AG10803 (cell line): ENCODE measurements around the gene SSX4.
"Not testable (repeated sequence)": the region's sequence is repeated elsewhere in the genome, so short reads cannot be mapped to it uniquely, and the experiment has no call there.

ENCODE experiments used
- DNase-seq: peaks from one replicate; pipeline ENCODE4 v3.0.0; 2010; ENCODE audit warnings: low read depth
- H3K4me3 ChIP-seq: 2 replicates; pipeline ENCODE4 v1.5.1; 2011; ENCODE audit warnings: mild to moderate bottlenecking, low read length, control low read depth
- TF ChIP-seq, protein P1 (sequence below): conservative IDR thresholded peaks from 2 replicates; pipeline ENCODE4 v1.5.1; 2011; ENCODE audit warnings: mild to moderate bottlenecking, low read length, control low read depth, inconsistent platforms

SSX4 gene, protein sequence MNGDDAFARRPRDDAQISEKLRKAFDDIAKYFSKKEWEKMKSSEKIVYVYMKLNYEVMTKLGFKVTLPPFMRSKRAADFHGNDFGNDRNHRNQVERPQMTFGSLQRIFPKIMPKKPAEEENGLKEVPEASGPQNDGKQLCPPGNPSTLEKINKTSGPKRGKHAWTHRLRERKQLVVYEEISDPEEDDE

DNA sequence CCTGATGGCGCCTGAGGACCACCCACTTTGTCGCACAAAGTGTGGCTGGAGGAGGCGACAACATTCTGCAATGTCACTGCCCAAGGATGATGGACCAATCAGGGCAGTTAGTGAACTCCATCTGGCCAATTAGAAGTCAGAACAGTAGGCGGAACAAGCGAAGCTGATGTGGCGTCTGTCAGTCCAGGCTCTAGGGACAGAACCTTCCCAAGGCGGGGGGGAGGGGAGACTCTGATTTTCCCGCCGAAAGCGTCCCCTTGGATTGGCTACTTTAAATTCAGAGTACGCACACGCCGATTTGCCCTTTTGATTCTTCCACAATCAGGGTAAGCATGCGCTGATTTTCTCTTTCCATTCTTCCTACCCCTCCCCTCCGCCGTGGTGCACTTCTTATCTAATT is at the start of gene SSX4:
SSX4 (plus strand) TSS at position 301 of the 400 bp plus-strand sequence. CDS start 515 bp downstream, outside the sequence.
- not testable (repeated sequence) for DNase-seq, H3K4me3 ChIP-seq

DNA sequence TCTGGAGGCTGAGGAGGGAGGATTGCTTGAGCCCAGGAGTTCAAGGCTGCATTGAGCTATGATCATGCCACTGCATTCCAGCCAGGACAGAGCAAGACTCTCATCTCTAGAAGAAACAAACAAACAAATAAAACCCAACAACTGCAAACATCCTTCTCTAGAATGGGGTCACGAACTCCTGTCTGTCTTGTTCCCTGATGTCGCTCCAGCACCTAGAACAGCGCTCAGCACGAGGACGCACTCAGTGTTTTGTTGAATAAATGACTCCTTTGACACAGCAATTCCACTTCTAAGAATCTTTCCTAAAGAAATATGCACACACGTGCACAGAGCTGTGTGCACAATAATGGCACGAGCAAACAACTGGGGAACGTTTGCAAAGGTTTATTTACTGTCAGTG is 37.3 kb upstream of the SSX4 start:
- not testable (repeated sequence) for H3K4me3 ChIP-seq, DNase-seq

DNA sequence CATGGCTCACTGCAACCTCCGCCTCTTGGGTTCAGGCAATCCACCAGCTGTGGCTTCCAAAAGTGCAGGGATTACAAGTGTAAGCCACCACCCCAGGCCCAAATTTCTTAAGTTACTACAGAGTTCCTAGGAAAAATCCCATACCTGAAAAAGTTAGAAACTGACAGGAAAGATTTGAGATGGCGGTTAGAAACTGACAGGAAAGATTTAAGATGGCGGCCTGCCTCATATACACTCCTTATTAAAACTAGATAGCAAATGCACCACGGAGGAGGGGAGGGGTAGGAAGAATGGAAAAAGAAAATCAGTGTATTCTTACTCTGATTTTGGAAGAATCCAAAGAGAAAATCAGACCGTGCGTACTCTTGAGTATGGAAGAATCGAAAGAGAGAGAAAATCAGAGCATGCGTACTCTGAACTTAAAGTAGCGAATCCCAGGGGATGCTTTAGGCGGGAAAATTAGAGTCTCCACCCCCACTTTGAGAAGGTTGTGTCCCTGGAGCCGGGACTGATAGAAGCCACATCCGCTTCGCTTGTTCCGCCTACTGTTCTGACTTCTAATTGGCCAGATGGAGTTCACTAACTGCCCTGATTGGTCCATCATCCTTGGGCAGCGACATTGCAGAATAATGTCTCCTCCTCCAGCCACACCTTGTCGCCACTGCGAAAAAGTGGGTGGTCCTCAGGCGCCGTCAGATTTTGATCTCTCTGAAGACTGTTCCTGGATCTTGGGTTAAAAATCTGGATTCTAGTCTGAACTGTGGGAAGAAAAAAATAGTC is 26.8 kb upstream of the SSX4 start, which contains the start of gene SSX3:
SSX3 (minus strand) TSS at position 389 of the 780 bp plus-strand sequence. CDS start 1,454 bp downstream, outside the sequence.
- not testable (repeated sequence) for DNase-seq, H3K4me3 ChIP-seq

DNA sequence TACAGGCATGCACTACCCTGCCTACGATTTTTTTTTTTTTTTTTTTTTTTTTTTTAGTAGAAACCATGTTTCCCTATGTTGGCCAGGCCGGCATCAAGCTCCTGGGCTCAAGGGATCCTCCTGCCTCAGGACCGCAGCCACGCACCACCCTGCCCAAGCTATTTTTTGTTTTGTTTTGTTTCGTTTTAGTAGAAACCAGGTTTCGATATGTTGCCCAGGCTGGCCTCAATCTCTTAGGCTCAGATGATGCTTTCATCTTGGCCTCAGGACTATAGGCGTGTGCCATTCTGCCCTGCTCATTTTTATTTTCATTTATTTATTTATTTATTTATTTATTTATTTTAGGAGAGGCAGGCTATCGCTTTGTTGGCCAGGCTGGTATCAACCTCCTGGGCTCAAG is 25.7 kb upstream of the SSX4 start:
- TF ChIP-seq, protein P1, sequence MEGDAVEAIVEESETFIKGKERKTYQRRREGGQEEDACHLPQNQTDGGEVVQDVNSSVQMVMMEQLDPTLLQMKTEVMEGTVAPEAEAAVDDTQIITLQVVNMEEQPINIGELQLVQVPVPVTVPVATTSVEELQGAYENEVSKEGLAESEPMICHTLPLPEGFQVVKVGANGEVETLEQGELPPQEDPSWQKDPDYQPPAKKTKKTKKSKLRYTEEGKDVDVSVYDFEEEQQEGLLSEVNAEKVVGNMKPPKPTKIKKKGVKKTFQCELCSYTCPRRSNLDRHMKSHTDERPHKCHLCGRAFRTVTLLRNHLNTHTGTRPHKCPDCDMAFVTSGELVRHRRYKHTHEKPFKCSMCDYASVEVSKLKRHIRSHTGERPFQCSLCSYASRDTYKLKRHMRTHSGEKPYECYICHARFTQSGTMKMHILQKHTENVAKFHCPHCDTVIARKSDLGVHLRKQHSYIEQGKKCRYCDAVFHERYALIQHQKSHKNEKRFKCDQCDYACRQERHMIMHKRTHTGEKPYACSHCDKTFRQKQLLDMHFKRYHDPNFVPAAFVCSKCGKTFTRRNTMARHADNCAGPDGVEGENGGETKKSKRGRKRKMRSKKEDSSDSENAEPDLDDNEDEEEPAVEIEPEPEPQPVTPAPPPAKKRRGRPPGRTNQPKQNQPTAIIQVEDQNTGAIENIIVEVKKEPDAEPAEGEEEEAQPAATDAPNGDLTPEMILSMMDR: no peak
- H3K4me3 ChIP-seq: no peak overlapping the region
- no peak for DNase-seq

DNA sequence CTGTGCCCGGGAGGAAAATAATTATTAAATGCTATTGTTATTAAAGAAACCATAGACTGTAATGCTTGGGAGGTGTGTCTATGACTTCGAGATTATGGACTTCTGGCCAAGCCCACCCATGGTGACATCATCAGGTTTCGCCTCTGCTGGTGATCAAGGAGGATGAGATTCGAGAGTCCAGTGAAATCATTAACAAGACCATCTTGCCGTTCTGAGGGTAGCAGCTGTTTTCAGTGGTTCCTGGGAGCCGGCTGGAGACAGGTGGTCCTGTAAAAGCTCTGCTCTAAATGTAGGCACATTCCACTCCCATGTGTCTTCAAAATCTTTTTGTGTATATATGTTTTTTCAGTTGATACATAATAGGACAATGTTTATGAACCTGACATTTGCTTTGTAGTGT is 24.1 kb upstream of the SSX4 start:
- H3K4me3 ChIP-seq, DNase-seq: not testable (repeated sequence)

DNA sequence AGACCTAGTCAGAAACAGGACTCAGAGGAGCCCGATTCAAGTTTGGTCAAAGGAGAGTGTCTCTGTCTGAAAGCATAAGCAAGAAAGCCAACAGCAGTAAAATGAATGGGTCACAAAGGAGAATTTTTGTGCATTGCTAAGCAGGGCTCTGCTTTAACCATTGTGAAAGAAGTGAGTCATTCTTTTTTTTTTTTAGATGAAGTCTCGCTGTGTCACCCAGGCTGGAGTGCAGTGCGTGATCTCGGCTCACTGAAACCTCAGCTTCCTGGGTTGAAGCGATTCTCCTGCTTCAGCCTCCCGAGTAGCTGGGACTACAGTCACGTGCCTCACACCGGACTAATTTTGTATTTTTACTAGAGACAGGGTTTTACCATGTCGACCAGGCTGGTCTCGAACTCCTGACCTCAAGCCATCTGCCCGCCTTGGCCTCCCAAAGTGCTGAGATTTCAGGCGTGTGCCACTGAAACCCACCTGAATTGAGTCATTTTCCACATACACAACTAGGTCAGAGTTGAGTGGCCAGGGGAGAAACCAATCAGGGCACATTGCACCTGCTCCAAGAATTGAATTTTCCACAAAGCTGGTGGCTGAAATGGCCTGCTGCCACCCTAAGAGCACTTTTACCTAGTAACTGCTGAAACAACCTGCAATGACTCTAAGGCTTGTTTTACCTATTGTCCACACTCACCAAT is 15.5 kb upstream of the SSX4 start:
- DNase-seq, H3K4me3 ChIP-seq: not testable (repeated sequence)

DNA sequence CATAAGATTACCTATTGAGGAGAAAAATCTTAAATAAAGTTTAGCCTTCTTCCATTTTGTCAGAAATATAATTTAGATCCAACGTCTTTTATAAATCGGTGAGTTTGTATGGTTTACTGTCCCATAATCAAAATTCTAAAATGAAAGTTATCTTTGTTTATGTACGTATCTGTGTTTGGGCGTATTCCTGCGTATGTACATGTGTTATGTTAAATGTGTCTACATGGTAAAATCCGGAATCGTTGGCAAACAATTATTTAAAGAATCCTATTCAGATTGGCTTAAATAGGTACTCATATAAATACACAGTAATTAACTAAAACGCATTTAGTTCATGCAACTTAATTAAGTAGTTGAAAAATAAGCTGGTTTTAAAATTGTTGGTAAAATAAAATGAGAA is 12.9 kb upstream of the SSX4 start:
- DNase-seq, H3K4me3 ChIP-seq: not testable (repeated sequence)

DNA sequence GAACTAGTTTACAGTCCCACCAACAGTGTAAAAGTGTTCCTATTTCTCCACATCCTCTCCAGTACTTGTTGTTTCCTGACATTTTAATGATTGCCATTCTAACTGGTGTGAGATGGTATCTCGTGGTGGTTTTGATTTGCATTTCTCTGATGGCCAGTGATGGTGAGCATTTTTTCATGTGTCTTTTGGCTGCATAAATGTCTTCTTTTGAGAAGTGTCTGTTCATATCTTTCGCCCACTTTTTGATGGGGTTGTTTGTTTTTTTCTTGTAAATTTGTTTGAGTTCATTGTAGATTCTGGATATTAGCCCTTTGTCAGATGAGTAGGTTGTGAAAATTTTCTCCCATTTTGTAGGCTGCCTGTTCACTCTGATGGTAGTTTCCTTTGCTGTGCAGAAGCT is 13.6 kb downstream of the SSX4 start:
- H3K4me3 ChIP-seq, DNase-seq: not testable (repeated sequence)

DNA sequence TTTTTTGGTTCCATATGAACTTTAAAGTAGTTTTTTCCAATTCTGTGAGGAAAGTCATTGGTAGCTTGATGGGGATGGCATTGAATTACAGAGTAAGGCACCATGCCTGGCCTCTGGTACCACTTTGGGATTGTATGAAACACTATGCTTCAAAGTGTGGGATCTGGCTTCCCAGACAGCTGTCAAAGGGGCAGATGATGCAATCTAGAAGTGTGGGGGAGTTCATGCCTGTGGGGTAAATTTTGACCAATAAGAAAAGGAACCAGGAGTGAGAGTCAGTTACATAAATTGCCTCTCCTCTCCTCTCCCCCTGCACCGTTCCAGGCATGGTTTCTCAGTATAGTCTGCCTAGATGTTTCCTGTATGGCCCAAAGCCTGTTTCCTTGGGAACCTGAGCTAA is 14.5 kb downstream of the SSX4 start:
- not testable (repeated sequence) for H3K4me3 ChIP-seq, DNase-seq

DNA sequence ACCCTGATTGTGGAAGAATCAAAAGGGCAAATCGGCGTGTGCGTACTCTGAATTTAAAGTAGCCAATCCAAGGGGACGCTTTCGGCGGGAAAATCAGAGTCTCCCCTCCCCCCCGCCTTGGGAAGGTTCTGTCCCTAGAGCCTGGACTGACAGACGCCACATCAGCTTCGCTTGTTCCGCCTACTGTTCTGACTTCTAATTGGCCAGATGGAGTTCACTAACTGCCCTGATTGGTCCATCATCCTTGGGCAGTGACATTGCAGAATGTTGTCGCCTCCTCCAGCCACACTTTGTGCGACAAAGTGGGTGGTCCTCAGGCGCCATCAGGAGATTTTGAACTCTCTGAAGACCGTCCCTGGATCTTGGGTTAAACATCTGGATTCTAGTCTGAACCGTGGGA is 28.5 kb downstream of the SSX4 start, which contains the start of gene SSX4B:
SSX4B (minus strand) TSS at position 101 of the 400 bp plus-strand sequence. CDS start 588 bp downstream, outside the sequence.
- not testable (repeated sequence) for H3K4me3 ChIP-seq, DNase-seq

DNA sequence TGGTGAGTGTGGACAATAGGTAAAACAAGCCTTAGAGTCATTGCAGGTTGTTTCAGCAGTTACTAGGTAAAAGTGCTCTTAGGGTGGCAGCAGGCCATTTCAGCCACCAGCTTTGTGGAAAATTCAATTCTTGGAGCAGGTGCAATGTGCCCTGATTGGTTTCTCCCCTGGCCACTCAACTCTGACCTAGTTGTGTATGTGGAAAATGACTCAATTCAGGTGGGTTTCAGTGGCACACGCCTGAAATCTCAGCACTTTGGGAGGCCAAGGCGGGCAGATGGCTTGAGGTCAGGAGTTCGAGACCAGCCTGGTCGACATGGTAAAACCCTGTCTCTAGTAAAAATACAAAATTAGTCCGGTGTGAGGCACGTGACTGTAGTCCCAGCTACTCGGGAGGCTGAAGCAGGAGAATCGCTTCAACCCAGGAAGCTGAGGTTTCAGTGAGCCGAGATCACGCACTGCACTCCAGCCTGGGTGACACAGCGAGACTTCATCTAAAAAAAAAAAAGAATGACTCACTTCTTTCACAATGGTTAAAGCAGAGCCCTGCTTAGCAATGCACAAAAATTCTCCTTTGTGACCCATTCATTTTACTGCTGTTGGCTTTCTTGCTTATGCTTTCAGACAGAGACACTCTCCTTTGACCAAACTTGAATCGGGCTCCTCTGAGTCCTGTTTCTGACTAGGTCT is 43.8 kb downstream of the SSX4 start:
- H3K4me3 ChIP-seq, DNase-seq: not testable (repeated sequence)

DNA sequence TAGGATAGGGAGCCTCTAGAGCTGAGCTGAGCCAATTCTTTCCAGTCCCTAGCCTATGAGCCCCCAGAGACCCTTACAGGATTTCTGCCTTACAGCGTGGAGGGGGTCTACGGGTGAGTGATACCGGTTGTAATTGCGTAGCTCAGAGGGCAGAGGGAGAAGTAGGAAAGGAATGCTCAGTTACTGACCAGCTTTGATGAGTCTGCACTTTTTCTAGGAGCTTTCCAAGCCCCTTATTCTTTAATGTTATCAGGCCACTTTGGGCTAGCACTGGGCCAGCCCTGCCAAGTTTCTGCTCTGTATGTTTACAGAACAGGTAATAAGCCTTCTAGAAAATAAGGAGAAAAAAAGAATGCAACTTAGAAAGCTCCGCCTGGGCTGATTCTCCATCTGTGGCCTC is 46.3 kb downstream of the SSX4 start:
- H3K4me3 ChIP-seq, DNase-seq: not testable (repeated sequence)

DNA sequence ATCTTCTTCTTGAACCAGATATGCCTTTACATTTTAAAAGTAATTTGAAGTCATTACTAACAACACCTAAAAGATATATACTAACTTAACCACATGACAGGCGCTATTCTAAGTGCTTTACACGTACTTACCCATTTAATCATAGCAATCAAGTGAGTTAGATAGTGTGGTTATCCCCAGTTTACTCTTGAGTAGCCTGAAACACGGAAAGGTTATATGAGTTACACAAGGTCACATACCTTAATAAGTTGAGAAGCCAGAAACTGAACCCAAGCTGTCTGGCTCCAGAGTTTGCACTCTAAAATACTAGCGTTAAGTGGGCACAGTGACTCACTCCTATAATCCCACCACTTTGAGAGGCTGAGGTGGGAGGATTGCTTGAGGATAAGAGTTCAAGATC is 46.8 kb downstream of the SSX4 start:
- not testable (repeated sequence) for DNase-seq, H3K4me3 ChIP-seq

DNA sequence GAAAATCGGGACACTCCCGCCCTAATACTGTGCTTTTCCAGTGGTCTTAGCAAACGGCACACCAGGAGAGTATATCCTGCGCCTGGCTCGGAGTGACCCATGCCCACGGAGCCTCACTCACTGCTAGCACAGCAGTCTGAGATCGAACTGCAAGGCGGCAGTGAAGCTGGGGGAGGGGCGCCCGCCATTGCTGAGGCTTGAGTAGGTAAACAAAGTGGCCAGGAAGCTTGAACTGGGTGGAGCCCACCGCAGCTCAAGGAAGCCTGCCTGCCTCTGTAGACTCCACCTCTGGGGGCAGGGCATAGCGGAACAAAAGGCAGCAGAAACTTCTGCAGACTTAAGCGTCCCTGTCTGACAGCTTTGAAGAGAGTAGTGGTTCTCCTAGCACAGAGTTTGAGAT is 50.4 kb downstream of the SSX4 start:
- H3K4me3 ChIP-seq, DNase-seq: not testable (repeated sequence)
